Upper lobe of right lung (tissue), 1 donor: ENCODE measurements around the gene COIL. TPM values are rescaled to one million over a fixed set of nuclear protein-coding genes. Genes with fewer than 3 reads are reported as not detected.
"Not testable (repeated sequence)": the region's sequence is repeated elsewhere in the genome, so short reads cannot be mapped to it uniquely, and the experiment has no call there.

Experiments used
- ATAC-seq: fragments of 200-7000 bp; cut with Tn5 transposase; one replicate; pipeline ENCODE4 v1.9.1; 2020; ENCODE audit warnings: mild to moderate bottlenecking, moderate library complexity
- DNase-seq: peaks from one replicate; pipeline ENCODE4 v3.0.0-alpha.2; 2020
- H3K27ac ChIP-seq: fragments of 200-600 bp; one replicate; pipeline ENCODE4 v1.8.0; 2022
- H3K27me3 ChIP-seq: fragments of 200-600 bp; one replicate; pipeline ENCODE4 v1.8.0; 2022; ENCODE audit warnings: mild to moderate bottlenecking
- H3K36me3 ChIP-seq: fragments of 200-600 bp; one replicate; pipeline ENCODE4 v1.8.0; 2022
- H3K4me1 ChIP-seq: fragments of 200-600 bp; one replicate; pipeline ENCODE4 v1.8.0; 2022
- H3K4me3 ChIP-seq: fragments of 200-600 bp; one replicate; pipeline ENCODE4 v1.8.0; 2022; ENCODE audit warnings: mild to moderate bottlenecking
- H3K9me3 ChIP-seq: fragments of 200-600 bp; one replicate; pipeline ENCODE4 v1.8.0; 2022
- intact Hi-C: fragments of 100-400 bp; cut with DNase I; formaldehyde crosslinking; loops from one replicate; pipeline ENCODE4 v1.11.0; 2022
- total RNA-seq: library from RNA; stranded (reverse); fragmentation: NEBNext Ultra II Directional; extraction: Animal tissue kit (Norgen Biotek cat#: 25700); gene quantifications from one replicate; pipeline ENCODE4 v1.2.1, GENCODE V29; 2021
- TF ChIP-seq, protein P1 (sequence below): fragments of 200-600 bp; IDR thresholded peaks from one replicate; pipeline ENCODE4 v1.8.0; 2022; ENCODE audit warnings: antibody characterized with exemption
- donor health status: DM: no; HTN: yes; CAD: no; lungs with severe emphysema.

Gene COIL
- total RNA-seq, 1 donor from 2014 or later = 13.3 TPM

DNA sequence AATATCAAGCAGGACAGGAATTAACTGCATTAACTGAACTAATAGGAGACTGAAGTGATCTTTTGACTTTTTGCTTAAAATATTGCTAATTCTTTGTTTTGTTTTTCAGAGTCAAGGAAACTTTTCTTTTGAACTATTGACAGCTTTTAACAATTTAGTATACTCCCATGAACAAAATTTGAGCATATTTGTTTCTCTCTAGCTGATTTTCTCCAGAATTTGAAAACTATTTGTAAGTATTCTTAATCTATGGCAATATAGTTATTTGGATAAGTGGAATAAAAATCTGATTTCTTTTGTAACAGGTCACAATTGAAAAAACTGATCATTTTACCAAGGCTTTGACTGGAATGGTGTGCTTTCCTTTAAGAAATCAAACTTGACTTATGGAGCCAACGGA, 10.1 kb upstream of the COIL start:
- H3K9me3 ChIP-seq = no peaks in the 10 kb centered on the region
- ATAC-seq (no peak), DNase-seq (no peak)
- intact Hi-C loops = no loop called here
- no peak overlapping the region for H3K27ac ChIP-seq
- no peaks in the 10 kb centered on the region for H3K36me3 ChIP-seq
- H3K4me1 ChIP-seq = no peaks in the 10 kb centered on the region
- TF ChIP-seq, protein P1, sequence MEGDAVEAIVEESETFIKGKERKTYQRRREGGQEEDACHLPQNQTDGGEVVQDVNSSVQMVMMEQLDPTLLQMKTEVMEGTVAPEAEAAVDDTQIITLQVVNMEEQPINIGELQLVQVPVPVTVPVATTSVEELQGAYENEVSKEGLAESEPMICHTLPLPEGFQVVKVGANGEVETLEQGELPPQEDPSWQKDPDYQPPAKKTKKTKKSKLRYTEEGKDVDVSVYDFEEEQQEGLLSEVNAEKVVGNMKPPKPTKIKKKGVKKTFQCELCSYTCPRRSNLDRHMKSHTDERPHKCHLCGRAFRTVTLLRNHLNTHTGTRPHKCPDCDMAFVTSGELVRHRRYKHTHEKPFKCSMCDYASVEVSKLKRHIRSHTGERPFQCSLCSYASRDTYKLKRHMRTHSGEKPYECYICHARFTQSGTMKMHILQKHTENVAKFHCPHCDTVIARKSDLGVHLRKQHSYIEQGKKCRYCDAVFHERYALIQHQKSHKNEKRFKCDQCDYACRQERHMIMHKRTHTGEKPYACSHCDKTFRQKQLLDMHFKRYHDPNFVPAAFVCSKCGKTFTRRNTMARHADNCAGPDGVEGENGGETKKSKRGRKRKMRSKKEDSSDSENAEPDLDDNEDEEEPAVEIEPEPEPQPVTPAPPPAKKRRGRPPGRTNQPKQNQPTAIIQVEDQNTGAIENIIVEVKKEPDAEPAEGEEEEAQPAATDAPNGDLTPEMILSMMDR = no peak
- no peak overlapping the region for H3K4me3 ChIP-seq
- H3K27me3 ChIP-seq = no peaks in the 10 kb centered on the region

DNA sequence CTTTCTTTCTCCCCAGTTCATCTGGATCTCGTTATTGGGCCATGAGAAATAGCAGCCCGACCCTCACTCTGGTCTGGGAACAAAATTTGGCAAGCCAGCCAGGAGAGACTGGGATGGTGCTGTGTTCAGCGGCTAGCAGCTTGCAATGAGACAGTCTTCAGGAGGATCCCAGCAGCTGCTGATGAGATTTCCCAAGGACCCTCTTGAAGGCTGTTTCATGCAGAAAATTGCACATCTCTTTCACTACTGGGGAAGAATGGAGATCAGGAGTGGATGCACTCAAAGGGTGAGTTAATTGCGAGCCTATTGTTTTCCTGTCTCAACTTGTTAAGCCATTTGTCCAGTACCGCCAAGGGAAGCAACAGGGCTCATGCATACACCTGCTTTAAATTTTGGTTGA, 5.5 kb upstream of the COIL start:
- DNase-seq (no peak), ATAC-seq (no peak)
- Histone ChIP-seq H3K27ac (no peak overlapping the region), H3K36me3 (no peaks in the 10 kb centered on the region), H3K4me3 (no peak overlapping the region), H3K27me3 (no peaks in the 10 kb centered on the region), H3K9me3 (no peaks in the 10 kb centered on the region), H3K4me1 (no peaks in the 10 kb centered on the region)
- TF ChIP-seq, protein P1 = no peak
- intact Hi-C loops = no loop called here

DNA sequence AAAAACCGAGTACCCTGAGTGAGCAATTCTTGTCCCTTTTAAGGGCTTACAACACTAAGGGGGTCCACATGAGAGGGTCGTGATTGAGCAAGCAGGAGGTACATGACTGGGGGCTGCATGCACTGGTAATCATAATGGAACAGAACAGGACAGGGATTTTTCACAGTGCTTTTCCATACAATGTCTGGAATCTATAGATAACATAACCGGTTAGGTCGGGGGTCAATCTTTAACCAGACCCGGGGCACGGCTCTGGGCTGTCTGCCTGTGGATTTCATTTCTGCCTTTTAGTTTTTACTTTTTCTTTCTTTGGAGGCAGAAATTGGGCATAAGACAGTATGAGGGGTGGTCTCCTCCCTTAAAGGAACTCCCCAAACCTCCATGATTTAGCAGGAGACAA, 4.8 kb upstream of the COIL start:
- H3K27ac ChIP-seq, DNase-seq, intact Hi-C loops, H3K4me1 ChIP-seq, H3K4me3 ChIP-seq, H3K27me3 ChIP-seq, H3K9me3 ChIP-seq, H3K36me3 ChIP-seq, ATAC-seq: not testable (repeated sequence)

DNA sequence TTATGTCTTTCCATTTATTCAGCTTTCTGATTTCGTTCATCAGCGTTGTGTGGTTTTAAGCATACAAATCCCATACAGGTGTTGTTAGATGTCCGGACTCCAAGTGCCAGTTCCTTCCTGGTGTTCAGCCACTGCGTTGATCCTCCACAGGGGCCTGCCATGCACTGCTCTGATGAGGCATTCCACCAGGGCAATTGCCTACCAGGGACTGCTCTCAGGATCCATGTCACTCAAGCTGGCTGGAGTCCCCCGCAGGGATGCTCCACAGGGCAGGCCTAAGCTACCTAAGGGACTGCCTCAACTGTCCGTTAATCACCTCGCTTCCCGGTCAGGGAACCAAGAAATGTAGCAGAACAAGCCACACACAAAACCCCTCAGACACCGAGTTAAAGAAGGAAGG, 4.4 kb upstream of the COIL start:
- DNase-seq, ATAC-seq, H3K4me1 ChIP-seq: not testable (repeated sequence)

DNA sequence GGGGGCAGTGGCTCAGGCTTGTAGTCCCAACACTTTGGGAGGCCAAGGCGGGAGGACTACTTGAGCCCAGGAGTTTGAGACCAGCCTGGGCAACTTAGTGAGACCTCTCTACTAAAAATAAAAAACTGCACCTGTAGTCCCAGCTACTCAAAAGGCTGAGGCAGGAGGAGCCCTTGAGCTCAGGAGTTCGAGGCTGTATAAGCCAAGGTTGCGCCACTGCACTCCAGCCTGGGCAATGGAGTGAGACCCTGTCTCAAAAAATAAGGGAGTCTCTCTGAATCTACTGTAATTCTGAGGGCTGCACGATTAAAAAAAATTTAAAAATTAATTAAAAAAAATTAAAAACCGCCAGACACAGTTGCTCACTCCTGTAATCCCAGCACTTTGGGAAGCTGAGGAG, 3.9 kb downstream of the COIL start:
- H3K9me3 ChIP-seq = no peaks in the 10 kb centered on the region
- intact Hi-C loops = no loop called here
- ATAC-seq (no peak), DNase-seq (no peak)
- H3K27ac ChIP-seq = no peak overlapping the region
- no peaks in the 10 kb centered on the region for H3K27me3 ChIP-seq
- no peaks in the 10 kb centered on the region for H3K36me3 ChIP-seq
- H3K4me3 ChIP-seq = no peak overlapping the region
- TF ChIP-seq, protein P1 = no peak
- H3K4me1 ChIP-seq = peaks cover 15% of the 10 kb centered on the region

More for the DNA sequence above, 4.4 kb upstream of the COIL start:
- H3K27me3 ChIP-seq, intact Hi-C loops, H3K36me3 ChIP-seq, H3K9me3 ChIP-seq, H3K4me3 ChIP-seq, H3K27ac ChIP-seq: not testable (repeated sequence)

DNA sequence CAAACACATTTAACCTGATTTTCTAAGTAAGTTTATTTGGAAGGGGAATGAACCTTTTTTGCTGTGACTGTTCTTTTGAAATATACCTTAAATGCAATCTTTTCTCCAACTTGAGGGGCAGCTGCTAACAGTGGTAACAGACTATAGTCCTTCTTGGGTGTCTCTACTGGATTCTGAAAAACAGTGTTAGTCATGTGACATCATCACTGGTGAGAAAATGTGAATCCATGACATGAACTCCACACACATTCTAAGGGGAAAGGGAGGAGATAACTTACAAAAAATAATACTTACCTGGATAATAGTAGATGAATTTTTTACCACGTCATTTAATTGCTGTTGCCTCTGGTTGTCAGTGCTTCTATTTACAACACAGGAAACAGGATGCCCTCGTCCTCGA, 11.3 kb downstream of the COIL start:
- Histone ChIP-seq H3K36me3 (peaks cover 61% of the 10 kb centered on the region), H3K27ac (no peak overlapping the region), H3K27me3 (no peaks in the 10 kb centered on the region), H3K4me3 (no peak overlapping the region), H3K9me3 (no peaks in the 10 kb centered on the region), H3K4me1 (no peaks in the 10 kb centered on the region)
- ATAC-seq (no peak), DNase-seq (no peak)
- TF ChIP-seq, protein P1 = no peak
- intact Hi-C loops = no loop called here

DNA sequence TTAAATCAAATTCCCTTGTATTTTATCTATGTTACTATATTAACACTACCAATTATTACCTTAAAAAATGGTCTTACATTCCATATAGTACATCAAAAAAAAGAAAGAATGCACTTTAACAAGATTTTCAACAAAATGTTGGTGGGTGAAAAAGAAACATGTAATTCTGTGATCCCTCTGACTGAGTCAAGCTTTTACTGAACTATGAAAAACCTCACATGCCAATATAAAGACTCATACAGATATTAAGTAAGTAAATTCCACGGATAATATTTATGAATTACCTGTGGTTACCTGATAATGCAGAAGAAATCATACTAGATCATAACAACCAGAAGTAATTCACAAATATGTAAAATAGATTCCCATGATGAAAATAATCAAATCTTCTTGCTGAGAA, 12.4 kb downstream of the COIL start:
- no peaks in the 10 kb centered on the region for H3K4me1 ChIP-seq
- intact Hi-C loops = no loop called here
- H3K9me3 ChIP-seq = no peaks in the 10 kb centered on the region
- H3K4me3 ChIP-seq = no peak overlapping the region
- no peak overlapping the region for H3K27ac ChIP-seq
- TF ChIP-seq, protein P1 = no peak
- DNase-seq (no peak), ATAC-seq (no peak)
- peaks cover 72% of the 10 kb centered on the region for H3K36me3 ChIP-seq
- H3K27me3 ChIP-seq = no peaks in the 10 kb centered on the region
